Measurements from ENCODE around the gene ITGAV. TPM values are rescaled to one million over a fixed set of nuclear protein-coding genes. Genes with fewer than 3 reads are reported as not detected.

ITGAV gene
- total RNA-seq, 1 donor from 2014 or later, result 452 TPM

DNA sequence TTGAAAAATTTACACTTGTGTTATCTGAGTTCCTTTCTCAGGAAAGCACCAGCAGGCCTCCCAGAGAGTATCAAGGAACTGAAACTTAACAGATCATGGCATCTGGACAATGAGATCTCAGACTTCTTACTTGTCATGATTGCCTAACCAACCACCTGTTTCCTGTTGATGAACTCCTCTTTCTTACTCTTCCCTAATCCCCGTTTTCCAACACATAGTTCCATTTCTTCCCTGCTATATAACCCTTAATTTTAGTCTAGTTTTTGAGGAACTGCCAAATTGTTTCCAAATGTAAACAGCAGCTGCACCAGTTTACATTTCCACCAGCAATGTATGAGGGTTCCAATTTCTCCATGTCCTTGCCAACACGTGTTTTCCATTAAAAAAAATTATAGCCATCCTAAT, 98.0 kb downstream of the ITGAV start:
- DNase-seq (ENCODE audit: low spot score), result no peak
- Mint-ChIP-seq H3K27ac (ENCODE audit: unreplicated experiment) (no peak overlapping the region), H3K9me3 (ENCODE audit: low read depth) (peaks cover 15% of the 10 kb centered on the region), H3K4me3 (ENCODE audit: unreplicated experiment) (no peak overlapping the region), H3K27me3 (ENCODE audit: low read depth) (no peaks in the 10 kb centered on the region), H3K4me1 (ENCODE audit: low read depth) (no peaks in the 10 kb centered on the region), H3K36me3 (ENCODE audit: low read depth) (peaks cover 9% of the 10 kb centered on the region)
- TF ChIP-seq, protein P1, sequence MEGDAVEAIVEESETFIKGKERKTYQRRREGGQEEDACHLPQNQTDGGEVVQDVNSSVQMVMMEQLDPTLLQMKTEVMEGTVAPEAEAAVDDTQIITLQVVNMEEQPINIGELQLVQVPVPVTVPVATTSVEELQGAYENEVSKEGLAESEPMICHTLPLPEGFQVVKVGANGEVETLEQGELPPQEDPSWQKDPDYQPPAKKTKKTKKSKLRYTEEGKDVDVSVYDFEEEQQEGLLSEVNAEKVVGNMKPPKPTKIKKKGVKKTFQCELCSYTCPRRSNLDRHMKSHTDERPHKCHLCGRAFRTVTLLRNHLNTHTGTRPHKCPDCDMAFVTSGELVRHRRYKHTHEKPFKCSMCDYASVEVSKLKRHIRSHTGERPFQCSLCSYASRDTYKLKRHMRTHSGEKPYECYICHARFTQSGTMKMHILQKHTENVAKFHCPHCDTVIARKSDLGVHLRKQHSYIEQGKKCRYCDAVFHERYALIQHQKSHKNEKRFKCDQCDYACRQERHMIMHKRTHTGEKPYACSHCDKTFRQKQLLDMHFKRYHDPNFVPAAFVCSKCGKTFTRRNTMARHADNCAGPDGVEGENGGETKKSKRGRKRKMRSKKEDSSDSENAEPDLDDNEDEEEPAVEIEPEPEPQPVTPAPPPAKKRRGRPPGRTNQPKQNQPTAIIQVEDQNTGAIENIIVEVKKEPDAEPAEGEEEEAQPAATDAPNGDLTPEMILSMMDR (IDR thresholded peaks at IDR 0.05), result no peak

DNA sequence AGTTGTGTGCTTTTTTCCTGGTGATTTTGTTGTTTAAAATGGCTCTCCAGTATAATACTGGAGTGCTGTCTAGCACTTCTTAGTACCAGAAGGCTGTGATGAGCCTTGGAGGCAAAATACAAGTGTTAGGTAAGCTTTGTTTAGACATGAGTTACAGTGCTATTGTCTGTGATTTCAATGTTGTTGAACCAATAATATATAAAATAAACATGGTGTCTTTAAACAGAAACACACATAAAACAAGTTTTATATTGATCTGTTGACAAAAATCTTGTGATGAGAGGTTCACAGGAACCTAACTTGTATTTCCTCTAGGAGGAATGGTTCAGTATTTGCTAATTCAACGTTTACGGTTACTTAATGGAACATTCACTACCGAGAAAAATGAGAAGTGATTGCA, 99.0 kb downstream of the ITGAV start:
- H3K9me3 Mint-ChIP-seq (ENCODE audit: low read depth), result peaks cover 15% of the 10 kb centered on the region
- DNase-seq (ENCODE audit: low spot score), result no peak
- no peak overlapping the region for H3K27ac Mint-ChIP-seq (ENCODE audit: unreplicated experiment)
- no peaks in the 10 kb centered on the region for H3K27me3 Mint-ChIP-seq (ENCODE audit: low read depth)
- H3K36me3 Mint-ChIP-seq (ENCODE audit: low read depth), result peaks cover 9% of the 10 kb centered on the region
- no peak overlapping the region for H3K4me3 Mint-ChIP-seq (ENCODE audit: unreplicated experiment)
- H3K4me1 Mint-ChIP-seq (ENCODE audit: low read depth), result no peaks in the 10 kb centered on the region
- TF ChIP-seq, protein P1 (IDR thresholded peaks at IDR 0.05), result no peak

DNA sequence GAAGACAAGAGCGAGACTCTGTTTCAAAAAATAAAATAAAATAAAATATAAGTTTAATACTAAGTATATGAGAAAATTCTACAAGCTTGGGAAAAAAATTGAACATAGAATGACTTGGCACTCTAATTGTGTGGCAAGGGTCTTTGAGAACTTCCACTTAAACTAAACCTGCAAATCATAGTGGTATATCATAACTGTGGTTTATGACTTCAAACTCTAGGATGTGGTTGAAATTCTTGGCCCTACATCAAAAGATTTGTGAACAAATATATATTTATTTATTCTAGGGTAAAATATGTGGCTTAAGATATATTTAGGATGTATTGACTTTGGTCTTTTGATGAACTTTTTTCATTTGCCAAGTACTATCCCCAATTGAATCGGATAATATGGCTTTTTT, 100.9 kb downstream of the ITGAV start:
- DNase-seq (ENCODE audit: low spot score), result no peak
- peaks cover 9% of the 10 kb centered on the region for H3K36me3 Mint-ChIP-seq (ENCODE audit: low read depth)
- TF ChIP-seq, protein P1 (IDR thresholded peaks at IDR 0.05), result no peak

DNA sequence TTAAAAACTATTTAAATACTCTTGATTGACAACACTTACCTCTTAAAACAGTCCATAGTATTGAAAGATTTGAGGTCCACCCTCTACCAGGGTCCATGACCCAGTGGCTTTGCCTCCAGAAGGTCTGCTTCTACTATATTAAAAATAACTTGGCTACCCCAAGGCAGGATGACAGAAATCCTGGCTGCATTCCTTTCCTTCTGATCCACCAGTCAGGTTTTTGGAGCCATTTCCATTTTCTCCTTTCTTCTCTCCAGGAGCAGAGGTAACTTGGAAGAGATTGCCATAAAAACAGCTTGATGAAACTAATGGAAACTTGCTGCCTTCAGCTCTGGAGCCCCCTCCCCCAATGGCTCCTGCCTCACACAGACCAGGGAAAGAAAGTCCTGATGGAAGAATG, 101.4 kb downstream of the ITGAV start:
- Mint-ChIP-seq H3K27ac (ENCODE audit: unreplicated experiment) (no peak overlapping the region), H3K4me3 (ENCODE audit: unreplicated experiment) (no peak overlapping the region), H3K36me3 (ENCODE audit: low read depth) (peaks cover 9% of the 10 kb centered on the region), H3K4me1 (ENCODE audit: low read depth) (peaks cover 12% of the 10 kb centered on the region), H3K27me3 (ENCODE audit: low read depth) (no peaks in the 10 kb centered on the region), H3K9me3 (ENCODE audit: low read depth) (peaks cover 15% of the 10 kb centered on the region)
- no peak for DNase-seq (ENCODE audit: low spot score)
- TF ChIP-seq, protein P1 (IDR thresholded peaks at IDR 0.05), result no peak

More for the DNA sequence above, 100.9 kb downstream of the ITGAV start:
- Mint-ChIP-seq H3K4me3 (ENCODE audit: unreplicated experiment) (no peak overlapping the region), H3K9me3 (ENCODE audit: low read depth) (peaks cover 15% of the 10 kb centered on the region), H3K27me3 (ENCODE audit: low read depth) (no peaks in the 10 kb centered on the region), H3K4me1 (ENCODE audit: low read depth) (peaks cover 12% of the 10 kb centered on the region), H3K27ac (ENCODE audit: unreplicated experiment) (no peak overlapping the region)

DNA sequence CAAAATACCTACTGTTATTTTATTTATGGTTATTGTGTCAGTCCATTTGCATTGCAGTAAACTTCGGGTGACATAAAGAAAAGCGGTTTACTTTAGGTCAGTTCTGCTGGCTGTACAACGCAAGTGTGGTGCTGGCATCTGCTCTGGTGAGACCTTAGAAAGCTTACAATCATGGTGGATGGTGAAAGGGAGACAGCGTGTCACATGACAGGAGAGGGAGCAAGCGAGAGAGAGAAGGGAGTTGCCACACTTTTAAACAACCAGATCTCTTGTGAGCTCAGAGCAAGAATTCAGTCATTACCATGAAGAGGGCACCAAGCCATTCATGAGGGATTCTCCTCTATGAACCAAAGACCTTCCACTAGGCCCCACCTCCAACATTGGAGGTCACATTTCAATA, 102.0 kb downstream of the ITGAV start:
- no peak overlapping the region for H3K27ac Mint-ChIP-seq (ENCODE audit: unreplicated experiment)
- peaks cover 15% of the 10 kb centered on the region for H3K9me3 Mint-ChIP-seq (ENCODE audit: low read depth)
- H3K4me3 Mint-ChIP-seq (ENCODE audit: unreplicated experiment), result no peak overlapping the region
- H3K36me3 Mint-ChIP-seq (ENCODE audit: low read depth), result peaks cover 9% of the 10 kb centered on the region
- no peak for DNase-seq (ENCODE audit: low spot score)
- H3K27me3 Mint-ChIP-seq (ENCODE audit: low read depth), result no peaks in the 10 kb centered on the region
- TF ChIP-seq, protein P1 (IDR thresholded peaks at IDR 0.05), result no peak
- H3K4me1 Mint-ChIP-seq (ENCODE audit: low read depth), result peaks cover 12% of the 10 kb centered on the region
